ENCODE results near the gene ACTRT3. TPM values are rescaled to one million over a fixed set of nuclear protein-coding genes. Genes with fewer than 3 reads are reported as not detected.

The ACTRT3 gene
- total and polyA plus RNA-seq, 4 donors = 1.0 to 3.2 (median 2.8) TPM

DNA sequence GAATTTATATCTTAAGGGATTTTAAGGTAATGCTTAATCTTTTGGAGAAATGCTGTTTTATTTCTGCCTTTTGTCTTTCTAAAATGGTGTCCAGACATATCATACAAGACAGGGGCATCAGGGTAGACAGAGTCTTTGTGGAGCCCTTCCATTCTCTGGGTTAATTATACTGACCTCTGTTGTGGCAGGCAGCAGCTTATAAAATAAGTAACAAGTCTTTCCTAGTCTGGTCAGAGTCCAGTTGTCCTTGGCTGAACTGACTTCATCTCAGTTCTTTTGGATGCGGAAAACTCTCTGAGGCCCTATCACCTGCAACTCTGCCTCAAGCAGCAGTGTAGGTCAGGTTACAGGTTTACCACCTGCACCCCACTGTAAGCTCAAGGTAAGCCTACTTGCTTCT, 23.0 kb upstream of the ACTRT3 start:
- no peak for ATAC-seq (ENCODE audit: insufficient read depth, low FRiP score)
- TF ChIP-seq, protein P1, sequence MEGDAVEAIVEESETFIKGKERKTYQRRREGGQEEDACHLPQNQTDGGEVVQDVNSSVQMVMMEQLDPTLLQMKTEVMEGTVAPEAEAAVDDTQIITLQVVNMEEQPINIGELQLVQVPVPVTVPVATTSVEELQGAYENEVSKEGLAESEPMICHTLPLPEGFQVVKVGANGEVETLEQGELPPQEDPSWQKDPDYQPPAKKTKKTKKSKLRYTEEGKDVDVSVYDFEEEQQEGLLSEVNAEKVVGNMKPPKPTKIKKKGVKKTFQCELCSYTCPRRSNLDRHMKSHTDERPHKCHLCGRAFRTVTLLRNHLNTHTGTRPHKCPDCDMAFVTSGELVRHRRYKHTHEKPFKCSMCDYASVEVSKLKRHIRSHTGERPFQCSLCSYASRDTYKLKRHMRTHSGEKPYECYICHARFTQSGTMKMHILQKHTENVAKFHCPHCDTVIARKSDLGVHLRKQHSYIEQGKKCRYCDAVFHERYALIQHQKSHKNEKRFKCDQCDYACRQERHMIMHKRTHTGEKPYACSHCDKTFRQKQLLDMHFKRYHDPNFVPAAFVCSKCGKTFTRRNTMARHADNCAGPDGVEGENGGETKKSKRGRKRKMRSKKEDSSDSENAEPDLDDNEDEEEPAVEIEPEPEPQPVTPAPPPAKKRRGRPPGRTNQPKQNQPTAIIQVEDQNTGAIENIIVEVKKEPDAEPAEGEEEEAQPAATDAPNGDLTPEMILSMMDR (IDR thresholded peaks at IDR 0.05; ENCODE audit: control extremely low read depth, extremely low read depth) = no peak
- 94 to 95% methylated on average over 1 of the region's 1 CpG for WGBS, 2 donors

GRCh38 chr3:169790687-169791429, 21.5 kb upstream of the ACTRT3 start:
- peaks cover 8 to 21% (median 16%) of the 10 kb centered on the region in 4 donors for H3K36me3 ChIP-seq (ENCODE audit: control insufficient read depth in 4 of 4, insufficient read depth in 4 of 4, low read length in 4 of 4)

More for the DNA sequence above, 23.0 kb upstream of the ACTRT3 start:
- Histone ChIP-seq H3K9me3 (ENCODE audit: control insufficient read depth in 4 of 4, insufficient read depth in 3 of 4, low read length in 3 of 4) (no peaks in the 10 kb centered on the region), H3K36me3 (ENCODE audit: control insufficient read depth in 4 of 4, insufficient read depth in 4 of 4, low read length in 4 of 4) (peaks cover 6 to 10% (median 9%) of the 10 kb centered on the region in 4 donors), H3K4me3 (no peak overlapping the region), H3K27ac (ENCODE audit: low read depth in 1 of 2, low read length in 1 of 2) (no peak overlapping the region), H3K4me1 (ENCODE audit: control insufficient read depth in 5 of 5, insufficient read depth in 5 of 5, low read length in 5 of 5) (peaks cover 0 to 1% (median 0%) of the 10 kb centered on the region in 5 donors), H3K27me3 (ENCODE audit: control insufficient read depth in 3 of 3, insufficient read depth in 3 of 3, low read length in 2 of 3) (no peaks in the 10 kb centered on the region), H3K9ac (ENCODE audit: insufficient read depth in 1 of 2, low read length in 2 of 2) (no peak overlapping the region)
- DNase-seq = no peak

GRCh38 chr3:169790219-169790618, 20.9 kb upstream of the ACTRT3 start:
- Histone ChIP-seq H3K36me3 (ENCODE audit: control insufficient read depth in 4 of 4, insufficient read depth in 4 of 4, low read length in 4 of 4) (peaks cover 11 to 25% (median 18%) of the 10 kb centered on the region in 4 donors), H3K9me3 (ENCODE audit: control insufficient read depth in 4 of 4, insufficient read depth in 3 of 4, low read length in 3 of 4) (no peaks in the 10 kb centered on the region), H3K4me1 (ENCODE audit: control insufficient read depth in 5 of 5, insufficient read depth in 5 of 5, low read length in 5 of 5) (peaks cover 0 to 1% (median 0%) of the 10 kb centered on the region in 5 donors), H3K27ac (ENCODE audit: low read depth in 1 of 2, low read length in 1 of 2) (no peak overlapping the region), H3K27me3 (ENCODE audit: control insufficient read depth in 3 of 3, insufficient read depth in 3 of 3, low read length in 2 of 3) (no peaks in the 10 kb centered on the region), H3K4me3 (no peak overlapping the region), H3K9ac (ENCODE audit: insufficient read depth in 1 of 2, low read length in 2 of 2) (no peak overlapping the region)
- no peak for DNase-seq
- no peak for ATAC-seq (ENCODE audit: insufficient read depth, low FRiP score)
- TF ChIP-seq, protein P1 (IDR thresholded peaks at IDR 0.05; ENCODE audit: control extremely low read depth, extremely low read depth) = no peak

More at GRCh38 chr3:169790687-169791429, 21.5 kb upstream of the ACTRT3 start:
- H3K27me3 ChIP-seq (ENCODE audit: control insufficient read depth in 3 of 3, insufficient read depth in 3 of 3, low read length in 2 of 3) = no peaks in the 10 kb centered on the region
- H3K9me3 ChIP-seq (ENCODE audit: control insufficient read depth in 4 of 4, insufficient read depth in 3 of 4, low read length in 3 of 4) = no peaks in the 10 kb centered on the region
- TF ChIP-seq, protein P1 (IDR thresholded peaks at IDR 0.05; ENCODE audit: control extremely low read depth, extremely low read depth) = no peak
- no peak overlapping the region for H3K4me3 ChIP-seq
- 95 to 96% methylated on average over 4 of the region's 4 CpGs for WGBS, 2 donors
- no peak for DNase-seq
- no peak overlapping the region for H3K27ac ChIP-seq (ENCODE audit: low read depth in 1 of 2, low read length in 1 of 2)
- H3K4me1 ChIP-seq (ENCODE audit: control insufficient read depth in 5 of 5, insufficient read depth in 5 of 5, low read length in 5 of 5) = peaks cover 0 to 1% (median 0%) of the 10 kb centered on the region in 5 donors
- H3K9ac ChIP-seq (ENCODE audit: insufficient read depth in 1 of 2, low read length in 2 of 2) = no peak overlapping the region
- ATAC-seq (ENCODE audit: insufficient read depth, low FRiP score) = no peak
